ENCODE measurements around the gene CX3CR1.

Gene CX3CR1

GRCh38 chr3:39281533-39281932 is 1.7 kb upstream of the CX3CR1 start:
- Histone ChIP-seq H3K9ac (no peak overlapping the region), H3K4me3 (ENCODE audit: low read depth, low read length) (no peak overlapping the region), H3K27ac (no peak overlapping the region), H2AFZ (no peak overlapping the region), H3K9me3 (ENCODE audit: control insufficient read depth, low read length) (no peaks in the 10 kb centered on the region), H3K27me3 (ENCODE audit: control insufficient read depth, insufficient read depth, low read length) (no peaks in the 10 kb centered on the region), H3K79me2 (no peaks in the 10 kb centered on the region), H3K36me3 (ENCODE audit: control insufficient read depth, insufficient read depth, low read length) (no peaks in the 10 kb centered on the region), H3K4me2 (ENCODE audit: low read length) (no peak overlapping the region), H3K4me1 (no peaks in the 10 kb centered on the region)
- TF ChIP-seq, protein P1, sequence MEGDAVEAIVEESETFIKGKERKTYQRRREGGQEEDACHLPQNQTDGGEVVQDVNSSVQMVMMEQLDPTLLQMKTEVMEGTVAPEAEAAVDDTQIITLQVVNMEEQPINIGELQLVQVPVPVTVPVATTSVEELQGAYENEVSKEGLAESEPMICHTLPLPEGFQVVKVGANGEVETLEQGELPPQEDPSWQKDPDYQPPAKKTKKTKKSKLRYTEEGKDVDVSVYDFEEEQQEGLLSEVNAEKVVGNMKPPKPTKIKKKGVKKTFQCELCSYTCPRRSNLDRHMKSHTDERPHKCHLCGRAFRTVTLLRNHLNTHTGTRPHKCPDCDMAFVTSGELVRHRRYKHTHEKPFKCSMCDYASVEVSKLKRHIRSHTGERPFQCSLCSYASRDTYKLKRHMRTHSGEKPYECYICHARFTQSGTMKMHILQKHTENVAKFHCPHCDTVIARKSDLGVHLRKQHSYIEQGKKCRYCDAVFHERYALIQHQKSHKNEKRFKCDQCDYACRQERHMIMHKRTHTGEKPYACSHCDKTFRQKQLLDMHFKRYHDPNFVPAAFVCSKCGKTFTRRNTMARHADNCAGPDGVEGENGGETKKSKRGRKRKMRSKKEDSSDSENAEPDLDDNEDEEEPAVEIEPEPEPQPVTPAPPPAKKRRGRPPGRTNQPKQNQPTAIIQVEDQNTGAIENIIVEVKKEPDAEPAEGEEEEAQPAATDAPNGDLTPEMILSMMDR (IDR thresholded peaks at IDR 0.05): no peak

DNA sequence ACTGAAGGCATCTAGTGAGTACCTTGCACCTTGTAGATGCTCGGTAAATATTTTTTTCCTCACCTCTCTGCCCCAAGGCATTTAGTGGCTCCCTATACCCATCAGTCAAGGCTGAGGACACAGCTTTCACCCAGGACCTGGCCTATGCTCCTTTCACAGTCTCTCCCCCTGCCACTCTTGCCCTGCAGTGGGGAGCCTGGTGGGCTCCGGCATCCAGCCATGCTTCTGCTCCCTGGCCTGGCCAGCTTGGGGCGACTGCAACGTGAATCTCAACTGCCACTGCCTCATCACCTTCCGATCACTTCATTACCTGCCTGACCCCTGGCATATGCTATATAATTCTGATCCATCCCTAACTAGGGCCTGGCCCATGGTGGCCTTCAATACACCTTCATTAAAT is 735 bp upstream of the CX3CR1 start:
- H3K27me3 ChIP-seq (ENCODE audit: control insufficient read depth, insufficient read depth, low read length): no peaks in the 10 kb centered on the region
- TF ChIP-seq, protein P1 (IDR thresholded peaks at IDR 0.05): no peak
- H3K36me3 ChIP-seq (ENCODE audit: control insufficient read depth, insufficient read depth, low read length): no peaks in the 10 kb centered on the region
- H3K4me2 ChIP-seq (ENCODE audit: low read length): no peak overlapping the region
- no peak overlapping the region for H3K4me3 ChIP-seq (ENCODE audit: low read depth, low read length)
- H3K4me1 ChIP-seq: no peaks in the 10 kb centered on the region
- H3K27ac ChIP-seq: no peak overlapping the region
- H2AFZ ChIP-seq: no peak overlapping the region
- no peaks in the 10 kb centered on the region for H3K9me3 ChIP-seq (ENCODE audit: control insufficient read depth, low read length)
- H3K79me2 ChIP-seq: no peaks in the 10 kb centered on the region
- H3K9ac ChIP-seq: no peak overlapping the region

- Histone ChIP-seq H3K79me2 (no peaks in the 10 kb centered on the region), H3K4me3 (ENCODE audit: low read depth, low read length) (no peak overlapping the region), H3K4me2 (ENCODE audit: low read length) (no peak overlapping the region), H2AFZ (no peak overlapping the region), H3K9me3 (ENCODE audit: control insufficient read depth, low read length) (no peaks in the 10 kb centered on the region), H3K27ac (no peak overlapping the region), H3K9ac (no peak overlapping the region), H3K27me3 (ENCODE audit: control insufficient read depth, insufficient read depth, low read length) (no peaks in the 10 kb centered on the region), H3K36me3 (ENCODE audit: control insufficient read depth, insufficient read depth, low read length) (no peaks in the 10 kb centered on the region), H3K4me1 (no peaks in the 10 kb centered on the region)
- TF ChIP-seq, protein P1 (IDR thresholded peaks at IDR 0.05): no peak
These were observed 1.3 kb downstream of the CX3CR1 start for GRCh38 chr3:39278616-39278935.

DNA sequence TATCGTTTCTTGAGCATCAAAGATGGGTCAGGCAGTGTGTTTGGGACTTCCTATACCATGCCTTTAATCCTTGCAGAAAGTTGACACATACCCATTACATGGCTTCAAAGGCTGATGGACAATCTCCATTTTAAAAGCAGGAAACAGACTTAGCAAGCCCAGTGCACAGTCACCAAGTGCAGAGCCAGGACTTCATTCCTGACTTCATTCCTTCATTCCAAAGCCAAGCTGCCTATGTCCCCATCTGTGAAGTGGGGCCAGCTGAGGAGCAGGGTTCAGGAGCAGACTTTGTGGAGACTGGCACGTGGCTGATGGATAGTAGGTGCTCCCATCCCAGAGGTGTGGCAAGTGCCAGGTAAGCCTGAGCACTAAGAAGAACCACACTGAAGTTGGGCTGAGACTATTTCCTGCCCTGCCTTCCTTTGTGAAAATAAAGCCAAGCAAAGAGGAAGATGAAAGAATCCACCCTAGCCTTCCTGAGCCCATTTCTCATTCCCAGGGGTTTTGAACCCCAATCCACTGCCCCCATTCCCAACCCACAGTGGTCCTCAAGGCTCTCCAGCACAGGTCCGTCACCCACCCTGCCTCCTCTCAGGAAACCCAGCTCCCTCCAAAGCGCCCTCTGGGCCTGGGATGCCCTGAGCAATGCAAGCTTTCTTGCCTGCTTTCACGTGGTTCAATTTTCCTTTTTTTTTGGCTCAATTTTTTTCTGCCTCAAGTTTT is 1.8 kb downstream of the CX3CR1 start:
- no peaks in the 10 kb centered on the region for H3K27me3 ChIP-seq (ENCODE audit: control insufficient read depth, insufficient read depth, low read length)
- H3K9me3 ChIP-seq (ENCODE audit: control insufficient read depth, low read length): no peaks in the 10 kb centered on the region
- H3K36me3 ChIP-seq (ENCODE audit: control insufficient read depth, insufficient read depth, low read length): no peaks in the 10 kb centered on the region
- H3K79me2 ChIP-seq: no peaks in the 10 kb centered on the region
- no peak overlapping the region for H3K27ac ChIP-seq
- H3K4me1 ChIP-seq: no peaks in the 10 kb centered on the region
- TF ChIP-seq, protein P1 (IDR thresholded peaks at IDR 0.05): no peak
- H3K9ac ChIP-seq: no peak overlapping the region
- no peak overlapping the region for H3K4me3 ChIP-seq (ENCODE audit: low read depth, low read length)
- H3K4me2 ChIP-seq (ENCODE audit: low read length): no peak overlapping the region
- no peak overlapping the region for H2AFZ ChIP-seq

- no peak overlapping the region for H3K27ac ChIP-seq
- H2AFZ ChIP-seq: no peak overlapping the region
- H3K27me3 ChIP-seq (ENCODE audit: control insufficient read depth, insufficient read depth, low read length): no peaks in the 10 kb centered on the region
- no peaks in the 10 kb centered on the region for H3K9me3 ChIP-seq (ENCODE audit: control insufficient read depth, low read length)
- H3K4me2 ChIP-seq (ENCODE audit: low read length): no peak overlapping the region
- TF ChIP-seq, protein P1 (IDR thresholded peaks at IDR 0.05): no peak
- H3K9ac ChIP-seq: no peak overlapping the region
- no peaks in the 10 kb centered on the region for H3K36me3 ChIP-seq (ENCODE audit: control insufficient read depth, insufficient read depth, low read length)
- H3K4me3 ChIP-seq (ENCODE audit: low read depth, low read length): no peak overlapping the region
- H3K79me2 ChIP-seq: no peaks in the 10 kb centered on the region
- no peaks in the 10 kb centered on the region for H3K4me1 ChIP-seq
These were observed 3.1 kb downstream of the CX3CR1 start for GRCh38 chr3:39276746-39277145.
